PC-3 (cell line): ENCODE measurements around the gene TP53BP1.

ENCODE experiments used
- EZH2 ChIP-seq: fragments of 300-600 bp; sonication (generic); IDR thresholded peaks from one replicate; pipeline ENCODE4 v1.6.1; 2017; ENCODE audit warnings: antibody characterized with exemption, mild to moderate bottlenecking, low read length; ENCODE audit not compliant: unreplicated experiment
- EZH2phosphoT487 ChIP-seq: fragments of 300-600 bp; sonication (generic); IDR thresholded peaks from 2 replicates; pipeline ENCODE4 v1.6.1; 2018; ENCODE audit warnings: mild to moderate bottlenecking, antibody characterized with exemption, low read length, borderline replicate concordance
- TF ChIP-seq, protein P1 (sequence below): fragments of 300-600 bp; sonication (generic); conservative IDR thresholded peaks from 2 replicates; pipeline ENCODE4 v1.5.1; 2017; ENCODE audit warnings: antibody characterized with exemption, low read depth, mild to moderate bottlenecking, low read length

- TF ChIP-seq EZH2 (no peak), EZH2phosphoT487 (no peak)
- TF ChIP-seq, protein P1, sequence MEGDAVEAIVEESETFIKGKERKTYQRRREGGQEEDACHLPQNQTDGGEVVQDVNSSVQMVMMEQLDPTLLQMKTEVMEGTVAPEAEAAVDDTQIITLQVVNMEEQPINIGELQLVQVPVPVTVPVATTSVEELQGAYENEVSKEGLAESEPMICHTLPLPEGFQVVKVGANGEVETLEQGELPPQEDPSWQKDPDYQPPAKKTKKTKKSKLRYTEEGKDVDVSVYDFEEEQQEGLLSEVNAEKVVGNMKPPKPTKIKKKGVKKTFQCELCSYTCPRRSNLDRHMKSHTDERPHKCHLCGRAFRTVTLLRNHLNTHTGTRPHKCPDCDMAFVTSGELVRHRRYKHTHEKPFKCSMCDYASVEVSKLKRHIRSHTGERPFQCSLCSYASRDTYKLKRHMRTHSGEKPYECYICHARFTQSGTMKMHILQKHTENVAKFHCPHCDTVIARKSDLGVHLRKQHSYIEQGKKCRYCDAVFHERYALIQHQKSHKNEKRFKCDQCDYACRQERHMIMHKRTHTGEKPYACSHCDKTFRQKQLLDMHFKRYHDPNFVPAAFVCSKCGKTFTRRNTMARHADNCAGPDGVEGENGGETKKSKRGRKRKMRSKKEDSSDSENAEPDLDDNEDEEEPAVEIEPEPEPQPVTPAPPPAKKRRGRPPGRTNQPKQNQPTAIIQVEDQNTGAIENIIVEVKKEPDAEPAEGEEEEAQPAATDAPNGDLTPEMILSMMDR = no peak
Measured at GRCh38 chr15:43420876-43421275, 72.1 kb downstream of the TP53BP1 start.
